Measurements from ENCODE around the gene CCSER1. TPM values are rescaled to one million over a fixed set of nuclear protein-coding genes. Genes with fewer than 3 reads are reported as not detected.

The CCSER1 gene
- total and polyA plus RNA-seq, 2 donors (not counting 1 experiment from before 2014, with no cell fraction given) = under 0.01 TPM; not detected in 1

- H2AFZ ChIP-seq (ENCODE audit: low read length) = no peak overlapping the region
- H3K9ac ChIP-seq (ENCODE audit: insufficient read depth, low read length) = no peak overlapping the region
- H3K4me2 ChIP-seq (ENCODE audit: extremely low read depth, insufficient read depth, low read length) = no peak overlapping the region
- H3K27ac ChIP-seq (ENCODE audit: insufficient read depth, low read length) = no peak overlapping the region
- no peaks in the 10 kb centered on the region for H3K79me2 ChIP-seq (ENCODE audit: control insufficient read depth, insufficient read depth, low read length)
- TF ChIP-seq EZH2 (IDR thresholded peaks at IDR 0.05; ENCODE audit: low read length, missing control alignments) = no peak
- peak; percentile 33 to 69 for TF ChIP-seq CTCF (conservative IDR thresholded peaks at IDR 0.05 in 1 of 2, IDR thresholded peaks at IDR 0.05 in 1 of 2; ENCODE audit: low read depth in 1 of 2, low read length in 2 of 2)
- no peak overlapping the region for H3K4me3 ChIP-seq (replicated peaks in 1 of 4; ENCODE audit: control extremely low read depth in 1 of 4, insufficient read depth in 1 of 4, low read depth in 3 of 4, low read length in 4 of 4)
- H3K36me3 ChIP-seq (ENCODE audit: control insufficient read depth, insufficient read depth, low read length) = no peaks in the 10 kb centered on the region
- no peaks in the 10 kb centered on the region for H3K9me3 ChIP-seq (ENCODE audit: control insufficient read depth, insufficient read depth, low read depth, low read length)
- H4K20me1 ChIP-seq (ENCODE audit: control insufficient read depth, extremely low read depth, insufficient read depth, low read length) = no peaks in the 10 kb centered on the region
- H3K27me3 ChIP-seq (ENCODE audit: control insufficient read depth, insufficient read depth, low read length) = no peaks in the 10 kb centered on the region
- H3K4me1 ChIP-seq (ENCODE audit: control insufficient read depth, extremely low read depth, insufficient read depth, low read length) = no peaks in the 10 kb centered on the region
- peak; percentile 20 to 52 for DNase-seq (ENCODE audit: low read depth in 2 of 2)
These were observed 986.0 kb downstream of the CCSER1 start for GRCh38 chr4:91113130-91113706.

- Histone ChIP-seq H3K36me3 (ENCODE audit: control insufficient read depth, insufficient read depth, low read length) (no peaks in the 10 kb centered on the region), H3K4me3 (replicated peaks in 1 of 4; ENCODE audit: control extremely low read depth in 1 of 4, insufficient read depth in 1 of 4, low read depth in 3 of 4, low read length in 4 of 4) (no peak overlapping the region), H2AFZ (ENCODE audit: low read length) (no peak overlapping the region), H3K9ac (ENCODE audit: insufficient read depth, low read length) (no peak overlapping the region), H3K9me3 (ENCODE audit: control insufficient read depth, insufficient read depth, low read depth, low read length) (no peaks in the 10 kb centered on the region), H3K27me3 (ENCODE audit: control insufficient read depth, insufficient read depth, low read length) (no peaks in the 10 kb centered on the region), H3K4me2 (ENCODE audit: extremely low read depth, insufficient read depth, low read length) (no peak overlapping the region), H3K79me2 (ENCODE audit: control insufficient read depth, insufficient read depth, low read length) (no peaks in the 10 kb centered on the region), H3K27ac (ENCODE audit: insufficient read depth, low read length) (no peak overlapping the region), H3K4me1 (ENCODE audit: control insufficient read depth, extremely low read depth, insufficient read depth, low read length) (no peaks in the 10 kb centered on the region), H4K20me1 (ENCODE audit: control insufficient read depth, extremely low read depth, insufficient read depth, low read length) (no peaks in the 10 kb centered on the region)
- no peak for TF ChIP-seq CTCF (conservative IDR thresholded peaks at IDR 0.05 in 1 of 2, IDR thresholded peaks at IDR 0.05 in 1 of 2; ENCODE audit: low read depth in 1 of 2, low read length in 2 of 2)
- TF ChIP-seq EZH2 (IDR thresholded peaks at IDR 0.05; ENCODE audit: low read length, missing control alignments) = no peak
- no peak for DNase-seq (ENCODE audit: low read depth in 2 of 2)
These were observed 987.2 kb downstream of the CCSER1 start for GRCh38 chr4:91114386-91114785.

- H3K4me3 ChIP-seq (replicated peaks in 1 of 4; ENCODE audit: control extremely low read depth in 1 of 4, insufficient read depth in 1 of 4, low read depth in 3 of 4, low read length in 4 of 4) = no peak overlapping the region
- H3K4me2 ChIP-seq (ENCODE audit: extremely low read depth, insufficient read depth, low read length) = no peak overlapping the region
- no peaks in the 10 kb centered on the region for H3K4me1 ChIP-seq (ENCODE audit: control insufficient read depth, extremely low read depth, insufficient read depth, low read length)
- peak; percentile 5 to 42 for DNase-seq (ENCODE audit: low read depth in 2 of 2)
- H3K36me3 ChIP-seq (ENCODE audit: control insufficient read depth, insufficient read depth, low read length) = no peaks in the 10 kb centered on the region
- TF ChIP-seq EZH2 (IDR thresholded peaks at IDR 0.05; ENCODE audit: low read length, missing control alignments) = no peak
- peak in 1 of 2 donors; percentile 55 for TF ChIP-seq CTCF (conservative IDR thresholded peaks at IDR 0.05 in 1 of 2, IDR thresholded peaks at IDR 0.05 in 1 of 2; ENCODE audit: low read depth in 1 of 2, low read length in 2 of 2)
- no peak overlapping the region for H3K9ac ChIP-seq (ENCODE audit: insufficient read depth, low read length)
- no peak overlapping the region for H3K27ac ChIP-seq (ENCODE audit: insufficient read depth, low read length)
- H3K27me3 ChIP-seq (ENCODE audit: control insufficient read depth, insufficient read depth, low read length) = no peaks in the 10 kb centered on the region
- no peaks in the 10 kb centered on the region for H4K20me1 ChIP-seq (ENCODE audit: control insufficient read depth, extremely low read depth, insufficient read depth, low read length)
- no peak overlapping the region for H2AFZ ChIP-seq (ENCODE audit: low read length)
- H3K9me3 ChIP-seq (ENCODE audit: control insufficient read depth, insufficient read depth, low read depth, low read length) = no peaks in the 10 kb centered on the region
- no peaks in the 10 kb centered on the region for H3K79me2 ChIP-seq (ENCODE audit: control insufficient read depth, insufficient read depth, low read length)
These were observed 989.7 kb downstream of the CCSER1 start for GRCh38 chr4:91116861-91117260.

Measured in fibroblast of lung (primary cell).